Gastrocnemius medialis (tissue), 4 donors: ENCODE measurements around the gene SEMA4A. TPM values are rescaled to one million over a fixed set of nuclear protein-coding genes. Genes with fewer than 3 reads are reported as not detected.
A peak's percentile ranks its signal among the peaks of the same experiment; 100 is the strongest.
"Not testable (repeated sequence)": the region's sequence is repeated elsewhere in the genome, so short reads cannot be mapped to it uniquely, and the experiment has no call there.

Experiments
- ATAC-seq, 2 donors: fragments of 150-250 bp; one replicate each; pipeline ENCODE4 v1.9.1; 2016
- DNase-seq, 2 donors: peaks; one replicate each; pipeline ENCODE4 v3.0.0-alpha.2; 2019
- H3K27ac ChIP-seq, 4 donors: fragments of 200-600 bp; sonication (generic); 1 replicate in 1 of 4; 2 replicates in 3 of 4; pipeline ENCODE4 v1.5.1; 2016 to 2018; ENCODE audit warnings: mild to moderate bottlenecking in 2 of 4, moderate library complexity in 1 of 4
- H3K27me3 ChIP-seq, 3 donors: fragments of 200-600 bp; sonication (generic) in 2 of 3; 1 replicate in 1 of 3; 2 replicates in 2 of 3; pipeline versions ENCODE4 v1.5.1 to v1.6.0; 2016 to 2019; ENCODE audit warnings: mild to moderate bottlenecking in 1 of 3, moderate library complexity in 1 of 3
- H3K36me3 ChIP-seq, 2 donors: fragments of 200-600 bp; sonication (generic) in 1 of 2; one replicate each; pipeline ENCODE4 v1.5.1; 2017 to 2018
- H3K4me1 ChIP-seq, 2 donors: fragments of 200-600 bp; sonication (generic) in 1 of 2; one replicate each; pipeline ENCODE4 v1.5.1; 2016 to 2017; ENCODE audit warnings: mild to moderate bottlenecking in 2 of 2
- H3K4me3 ChIP-seq, 4 donors: fragments of 200-600 bp; sonication (generic) in 3 of 4; 1 replicate in 1 of 4; 2 replicates in 3 of 4; pipeline ENCODE4 v1.5.1; 2016 to 2019; ENCODE audit warnings: mild to moderate bottlenecking in 2 of 4
- H3K9me3 ChIP-seq, 3 donors: fragments of 200-600 bp; sonication (generic) in 2 of 3; 1 replicate in 1 of 3; 2 replicates in 2 of 3; pipeline ENCODE4 v1.5.1; 2016 to 2019
- CTCF ChIP-seq, 5 experiments: fragments of 450-650 bp in 3 of 5; fragments of 200-600 bp in 2 of 5; sonication (generic) in 2 of 5; IDR thresholded peaks in 4 of 5; conservative IDR thresholded peaks in 1 of 5; 1 replicate in 4 of 5; 2 replicates in 1 of 5; pipeline ENCODE4 v1.5.1; 2016 to 2019; ENCODE audit warnings: antibody characterized with exemption in 5 of 5, mild to moderate bottlenecking in 3 of 5, moderate library complexity in 3 of 5
- POLR2A ChIP-seq, 2 donors: fragments of 450-650 bp; IDR thresholded peaks; one replicate each; pipeline ENCODE4 v1.6.1; 2017; ENCODE audit warnings: antibody characterized with exemption in 2 of 2, mild to moderate bottlenecking in 2 of 2, moderate library complexity in 2 of 2
- in situ Hi-C, 4 donors: fragments of 200-750 bp; cut with MboI; loops; one replicate each; pipeline versions ENCODE4 v1.15.0 to v1.8.0; 2017; ENCODE audit warnings: low sequenced_read_pairs in 4 of 4
- intact Hi-C: fragments of 100-400 bp; cut with DNase I; formaldehyde crosslinking; loops from one replicate; pipeline ENCODE4 v1.15.1; 2023; ENCODE audit warnings: low total_unique reads
- total RNA-seq, 4 donors: library from RNA; depleted of rRNA; stranded (reverse); fragments of >200 nt; gene quantifications; one replicate each; pipeline versions ENCODE4 v1.1.0 to v1.2.3, GENCODE V29; 2016

Gene SEMA4A
- total RNA-seq, 4 donors from 2014 or later: 0.29 to 2.4 (median 1.2) TPM

- H3K36me3 ChIP-seq, H3K27ac ChIP-seq, in situ Hi-C loops, DNase-seq, H3K4me1 ChIP-seq, H3K27me3 ChIP-seq, H3K4me3 ChIP-seq, H3K9me3 ChIP-seq, intact Hi-C loops, ATAC-seq: not testable (repeated sequence)
These were observed 33.2 kb downstream of the SEMA4A start for GRCh38 chr1:156186347-156187177.

GRCh38 chr1:156190265-156190664, 36.9 kb downstream of the SEMA4A start:
- H3K36me3 ChIP-seq, intact Hi-C loops, DNase-seq, ATAC-seq, H3K9me3 ChIP-seq, H3K4me3 ChIP-seq, H3K27me3 ChIP-seq, in situ Hi-C loops, H3K27ac ChIP-seq: not testable (repeated sequence)
- H3K4me1 ChIP-seq: peaks cover 12 to 19% of the 10 kb centered on the region in 2 donors

GRCh38 chr1:156191292-156191964, 38.0 kb downstream of the SEMA4A start:
- DNase-seq: no peak
- Histone ChIP-seq H3K27ac (peak overlapping the region in 3 of 4 donors; percentile 10 to 43 (median 33)), H3K4me1 (peaks cover 24 to 31% of the 10 kb centered on the region in 2 donors), H3K36me3 (no peaks in the 10 kb centered on the region), H3K27me3 (no peaks in the 10 kb centered on the region), H3K4me3 (no peak overlapping the region), H3K9me3 (no peaks in the 10 kb centered on the region)
- no peak for TF ChIP-seq CTCF (IDR thresholded peaks at IDR 0.05 in 4 of 5, conservative IDR thresholded peaks at IDR 0.05 in 1 of 5)
- TF ChIP-seq POLR2A (IDR thresholded peaks at IDR 0.05): no peak
- intact Hi-C loops: no loop called here
- in situ Hi-C loops: no loop called here
- ATAC-seq: no peak

GRCh38 chr1:156193208-156193487, 39.8 kb downstream of the SEMA4A start:
- in situ Hi-C loops (no loop called here), intact Hi-C loops (no loop called here)
- no peaks in the 10 kb centered on the region for H3K9me3 ChIP-seq
- ATAC-seq (no peak), DNase-seq (no peak)
- peak overlapping the region; percentile 81 to 90 (median 86) for H3K27ac ChIP-seq
- H3K27me3 ChIP-seq: no peaks in the 10 kb centered on the region
- peaks cover 31 to 37% of the 10 kb centered on the region in 2 donors for H3K4me1 ChIP-seq
- no peak for TF ChIP-seq POLR2A (IDR thresholded peaks at IDR 0.05)
- H3K36me3 ChIP-seq: no peaks in the 10 kb centered on the region
- peak overlapping the region; percentile 51 to 95 (median 81) for H3K4me3 ChIP-seq

- H3K4me1 ChIP-seq: peaks cover 31 to 39% of the 10 kb centered on the region in 2 donors
- DNase-seq (peak; percentile 96 to 97), ATAC-seq (peak; percentile 99 to 100)
- peak; percentile 12 to 69 (median 59) for TF ChIP-seq CTCF (IDR thresholded peaks at IDR 0.05 in 4 of 5, conservative IDR thresholded peaks at IDR 0.05 in 1 of 5)
- peak; percentile 73 to 78 for TF ChIP-seq POLR2A (IDR thresholded peaks at IDR 0.05)
- H3K27me3 ChIP-seq: no peaks in the 10 kb centered on the region
- H3K27ac ChIP-seq: peak within 1 kb of the TSS; percentile 81 to 90 (median 86)
- H3K4me3 ChIP-seq: peak within 1 kb of the TSS; percentile 81 to 95 (median 88)
- H3K9me3 ChIP-seq: no peaks in the 10 kb centered on the region
- no peaks in the 10 kb centered on the region for H3K36me3 ChIP-seq
- intact Hi-C loops: loop anchor here (1.0 to 2.0 kb wide), 2 partner anchors 19 to 32 kb away; partner anchors contain the start of gene PMF1
- in situ Hi-C loops: no loop called here
These were observed 40.3 kb downstream of the SEMA4A start, which contains the start of gene SLC25A44 for GRCh38 chr1:156193488-156194299. Gene SLC25A44 (plus strand): TSS chr1:156194104. CDS start chr1:156199848, 5,744 bp downstream.
